HepG2 (cell line): ENCODE results near the gene EVA1A. TPM values are rescaled to one million over a fixed set of nuclear protein-coding genes. Genes with fewer than 3 reads are reported as not detected.

Source experiments
- ATAC-seq: fragments of 200-7000 bp; cut with Tn5 transposase; 3 replicates; pipeline ENCODE4 v1.9.1; 2020; ENCODE audit warnings: mild to moderate bottlenecking, moderate library complexity
- BruUV-seq: library from RNA; stranded (reverse); fragments of 400-500 nt; replicated peaks from 2 replicates; lab custom pipeline; 2021; lab: Mats Ljungman, UMichigan
- CTCF ChIA-PET: fragments of 300-600 bp; formaldehyde crosslinking; extraction: SDS; loops from one replicate; lab custom pipeline; 2021; ENCODE audit warnings: low total read pairs, inconsistent platforms, low intra/inter-chr PET ratio; lab: Yijun Ruan, JAX
- POLR2A ChIA-PET: fragments of 350-600 bp; sonication (Branson Sonifier 250); formaldehyde crosslinking; loops from one replicate; lab custom pipeline; 2020; ENCODE audit warnings: antibody characterized with exemption, inconsistent platforms; lab: Yijun Ruan, JAX
- DNase-seq: peaks from one replicate; pipeline ENCODE4 v3.0.0-alpha.2; 2015; ENCODE audit warnings: low spot score
- FAIRE-seq: peaks from 3 replicates; lab custom pipeline; 2011; peaks lifted over from hg19 to GRCh38; lab: Jason Lieb, UNC
- H2AFZ ChIP-seq: one replicate; pipeline ENCODE4 v1.6.1; 2011; ENCODE audit warnings: low read length, inconsistent platforms
- H3K27ac ChIP-seq: fragments of 300-600 bp; 3 replicates; pipeline ENCODE4 v1.8.0; 2011; ENCODE audit warnings: mixed run types, mild to moderate bottlenecking, mixed read lengths, low read length, inconsistent platforms; ENCODE audit not compliant: insufficient read depth; ENCODE audit errors: extremely low read length
- H3K27me3 ChIP-seq, 2 experiments: fragments of 200-600 bp in 1 of 2; 2 replicates in 1 of 2; 3 replicates in 1 of 2; pipeline versions ENCODE4 v1.6.0 to v1.8.0; 2011; ENCODE audit warnings: low read length in 2 of 2, mild to moderate bottlenecking in 2 of 2, moderate library complexity in 2 of 2, inconsistent platforms in 1 of 2; ENCODE audit not compliant: insufficient read depth in 2 of 2, control insufficient read depth in 1 of 2
- H3K36me3 ChIP-seq, 2 experiments: fragments of 200-600 bp in 1 of 2; replicated peaks in 1 of 2; 2 replicates in 1 of 2; 3 replicates in 1 of 2; pipeline versions ENCODE4 v1.5.1 to v1.8.0; 2011; ENCODE audit warnings: low read length in 2 of 2, inconsistent platforms in 1 of 2; ENCODE audit not compliant: insufficient read depth in 2 of 2, control insufficient read depth in 1 of 2
- H3K4me1 ChIP-seq: 2 replicates; pipeline ENCODE4 v1.5.1; 2012; ENCODE audit warnings: low read length, inconsistent platforms; ENCODE audit not compliant: insufficient read depth
- H3K4me2 ChIP-seq: 2 replicates; pipeline ENCODE4 v1.6.0; 2011; ENCODE audit warnings: low read depth, low read length, inconsistent platforms
- H3K4me3 ChIP-seq, 3 experiments: fragments of 200-600 bp in 1 of 3; sonication (generic), shearing (Covaris generic) in 1 of 3; replicated peaks in 1 of 3; 2 replicates each; pipeline ENCODE4 v1.5.1; 2011 to 2016; ENCODE audit warnings: low read length in 3 of 3, inconsistent platforms in 2 of 3, low read depth in 2 of 3, mild to moderate bottlenecking in 2 of 3, control low read depth in 1 of 3, mixed read lengths in 1 of 3; ENCODE audit not compliant: insufficient read depth in 1 of 3
- H3K79me2 ChIP-seq: one replicate; pipeline ENCODE4 v1.6.1; 2011; ENCODE audit warnings: low read length, inconsistent platforms; ENCODE audit not compliant: insufficient read depth
- H3K9ac ChIP-seq: 2 replicates; pipeline ENCODE4 v1.6.0; 2011; ENCODE audit warnings: mild to moderate bottlenecking, low read depth, low read length, inconsistent platforms; ENCODE audit not compliant: insufficient read depth
- H3K9me3 ChIP-seq: 2 replicates; pipeline ENCODE4 v1.5.1; 2012; ENCODE audit warnings: mild to moderate bottlenecking, low read length
- H4K20me1 ChIP-seq: 2 replicates; pipeline ENCODE4 v1.6.0; 2011; ENCODE audit warnings: inconsistent platforms, mild to moderate bottlenecking, low read length, moderate library complexity; ENCODE audit not compliant: insufficient read depth
- CEBPZ ChIP-seq: IDR thresholded peaks from 2 replicates; pipeline ENCODE4 v1.6.1; 2012; ENCODE audit warnings: low read length, improper control_type of control experiment
- IRF2 ChIP-seq: IDR thresholded peaks from 2 replicates; pipeline ENCODE4 v1.6.1; 2018; ENCODE audit warnings: missing genetic modification reagents, missing compliant biosample characterization
- KLF6 ChIP-seq: IDR thresholded peaks from 2 replicates; pipeline ENCODE4 v1.8.0; 2016; ENCODE audit warnings: missing biosample characterization, missing genetic modification reagents
- NR2C2 ChIP-seq: sonication (generic); formaldehyde crosslinking; IDR thresholded peaks from 2 replicates; pipeline ENCODE4 v1.4.0; 2020; ENCODE audit warnings: missing genetic modification reagents, mild to moderate bottlenecking, moderate library complexity, borderline replicate concordance
- SAP130 ChIP-seq: IDR thresholded peaks from 2 replicates; pipeline ENCODE4 v1.6.1; 2016; ENCODE audit warnings: low read depth
- SOX13 ChIP-seq, 3 experiments: fragments of 450-650 bp in 1 of 3; sonication (generic) in 1 of 3; formaldehyde crosslinking in 1 of 3; IDR thresholded peaks in 2 of 3; conservative IDR thresholded peaks in 1 of 3; 2 replicates each; pipeline versions ENCODE4 v1.5.0 to v1.6.1; 2016 to 2020; ENCODE audit warnings: antibody characterized with exemption in 1 of 3, mild to moderate bottlenecking in 1 of 3, missing compliant biosample characterization in 1 of 3, missing genetic modification reagents in 1 of 3, moderate library complexity in 1 of 3
- ZFY ChIP-seq: sonication (generic); formaldehyde crosslinking; IDR thresholded peaks from 2 replicates; pipeline ENCODE4 v1.4.0; 2020; ENCODE audit warnings: missing genetic modification reagents
- ZNF30 ChIP-seq: sonication (generic); formaldehyde crosslinking; IDR thresholded peaks from 2 replicates; pipeline ENCODE4 v1.5.0; 2020; ENCODE audit warnings: mild to moderate bottlenecking, missing genetic modification reagents
- ZNF318 ChIP-seq: sonication (generic); formaldehyde crosslinking; IDR thresholded peaks from 2 replicates; pipeline ENCODE4 v1.4.0; 2020; ENCODE audit warnings: mild to moderate bottlenecking, missing genetic modification reagents
- ZNF430 ChIP-seq: sonication (generic); formaldehyde crosslinking; IDR thresholded peaks from 2 replicates; pipeline ENCODE4 v1.9.0; 2021; ENCODE audit warnings: mild to moderate bottlenecking, missing genetic modification reagents
- WGBS: methylation state at CpG from one replicate; pipeline ENCODE4 v1.1.6; 2017; ENCODE audit warnings: low lambda C conversion rate; 5-methylcytosine and 5-hydroxymethylcytosine counted together
- in situ Hi-C: cut with HindIII; loops from 2 replicates; pipeline ENCODE4 v1.10.0; 2017; ENCODE audit warnings: low pct_unique_long_range_greater_than_20kb; ENCODE audit not compliant: extremely low pct_ligation_motif_present
- intact Hi-C: fragments of 100-400 bp; cut with micrococcal nuclease; formaldehyde crosslinking; loops from one replicate; pipeline ENCODE4 v1.10.0; 2022; ENCODE audit not compliant: unreplicated experiment
- polyA plus RNA-seq, 8 experiments: library from polyadenylated mRNA; depleted of rRNA in 3 of 8; stranded (reverse) in 7 of 8; unstranded in 1 of 8; fragments of >200 nt; fragmentation: Illumina TruSeq in 4 of 8; extraction: Trizol in 4 of 8; gene quantifications; 2 replicates each; pipeline versions ENCODE4 v1.2.1 to v1.2.3, GENCODE V29; 2011 to 2016; ENCODE audit warnings: low read depth in 4 of 8, missing spikeins in 1 of 8, mixed read lengths in 1 of 8; ENCODE audit not compliant: insufficient read depth in 1 of 8
- total RNA-seq, 5 experiments: library from RNA; depleted of rRNA; stranded (reverse); fragments of >200 nt; fragmentation: Illumina TruSeq; extraction: Trizol; gene quantifications; 2 replicates each; pipeline ENCODE4 v1.2.3, GENCODE V29; 2016; ENCODE audit warnings: low read depth in 1 of 5

Gene EVA1A
- total and polyA plus RNA-seq, 2 of the 13 experiments (the other 11 are each of a cell fraction or from before 2014, with no cell fraction given), result 57.5 to 57.8 TPM

- Histone ChIP-seq H3K27me3 (no peaks in the 10 kb centered on the region), H3K9me3 (no peaks in the 10 kb centered on the region), H3K4me2 (peak overlapping the region; percentile 77), H3K4me1 (peaks cover 100% of the 10 kb centered on the region), H3K36me3 (peaks cover 16 to 36% of the 10 kb centered on the region in 2 experiments), H3K9ac (peak overlapping the region; percentile 70), H3K79me2 (peaks cover 72% of the 10 kb centered on the region), H3K27ac (peak overlapping the region; percentile 92), H3K4me3 (peak overlapping the region; percentile 24 to 59 (median 51); a peak in 5 of 6 replicates), H4K20me1 (no peaks in the 10 kb centered on the region), H2AFZ (no peak overlapping the region)
- peak; percentile 78 for ATAC-seq
- ChIA-PET CTCF (no interaction called here), POLR2A (interaction anchor here (0.7 to 7.8 kb wide), 29 partner anchors 8 to 187 kb away, joined by 3 to 118 read pairs (median 5); partner anchors contain the start of genes EVA1A, GCFC2 and MRPL19)
- DNase-seq, result peak; percentile 100
- 6% methylated on average over 6 of the region's 6 CpGs for WGBS
- in situ Hi-C loops (no loop called here), intact Hi-C loops (loop anchor here (1.0 to 2.0 kb wide), 5 partner anchors 37 to 85 kb away; partner anchors contain the start of gene EVA1A)
- FAIRE-seq, result peak; percentile 78
- no TSS peak for BruUV-seq
- no peak for TF ChIP-seq ZFY (CRISPR knock-in tag)
- no peak for TF ChIP-seq ZNF430 (CRISPR knock-in tag)
- peak; percentile 55 for TF ChIP-seq KLF6 (CRISPR knock-in tag)
- TF ChIP-seq IRF2 (CRISPR knock-in tag), result peak; percentile 53
- no peak for TF ChIP-seq ZNF318 (CRISPR knock-in tag)
- TF ChIP-seq NR2C2, result peak; percentile 37; the same call in 1 of the 2 replicates
- no peak; the same call in 1 of the 2 replicates for TF ChIP-seq SOX13 (IDR thresholded peaks at IDR 0.05)
- peak; percentile 28 to 95; a peak in 2 of 4 replicates for TF ChIP-seq SOX13 (CRISPR knock-in tag; conservative IDR thresholded peaks at IDR 0.05 in 1 of 2, IDR thresholded peaks at IDR 0.05 in 1 of 2)
- TF ChIP-seq ZNF30 (CRISPR knock-in tag), result no peak
- TF ChIP-seq SAP130, result peak; percentile 88
- TF ChIP-seq CEBPZ, result no peak
These were observed 37.1 kb downstream of the EVA1A start for GRCh38 chr2:75523313-75524275.
